ENCODE measurements around the gene ADAMTSL3. TPM values are rescaled to one million over a fixed set of nuclear protein-coding genes. Genes with fewer than 3 reads are reported as not detected.

Gene ADAMTSL3
- total and polyA plus RNA-seq, 2 of the 4 experiments (the other 2 are of a cell fraction), result under 0.01 to 0.02 TPM

DNA sequence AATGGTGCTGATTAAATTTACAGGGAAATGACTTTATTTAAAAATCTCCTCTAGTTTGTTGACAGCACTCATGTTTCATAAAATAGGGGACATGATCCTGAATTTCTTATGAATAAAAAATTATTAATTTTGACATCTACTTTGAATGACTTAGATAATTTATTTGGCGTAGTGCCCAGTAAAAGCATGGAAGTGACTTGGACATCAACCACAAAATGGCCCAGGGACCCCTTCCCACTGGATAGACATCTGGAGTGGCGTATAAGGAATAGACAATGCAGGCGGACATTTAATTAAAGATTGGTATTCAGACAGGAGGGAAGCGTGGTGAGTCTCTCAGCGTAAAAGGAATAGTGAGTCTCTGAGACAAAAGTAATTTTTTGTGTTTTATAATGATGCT, 79.8 kb downstream of the ADAMTSL3 start:
- dilution Hi-C loops (cut with HindIII; ENCODE audit: low sequenced_read_pairs, unreplicated experiment), result no loop called here
- no peak overlapping the region for H2BK5ac ChIP-seq (ENCODE audit: low read depth, low read length, poor library complexity, severe bottlenecking)
- in situ Hi-C loops (cut with MboI; ENCODE audit: low sequenced_read_pairs), result loop anchor here (10.0 kb wide), 1 partner anchor 291 kb away; no protein-coding TSS in a partner anchor
- no peak overlapping the region for H4K8ac ChIP-seq (ENCODE audit: low read depth in 2 of 2, low read length in 2 of 2)
- H3K79me1 ChIP-seq (ENCODE audit: low read depth in 1 of 2, low read length in 2 of 2), result no peaks in the 10 kb centered on the region
- no peak for TF ChIP-seq RCOR1 (IDR thresholded peaks at IDR 0.05; ENCODE audit: insufficient replicate concordance, low read length)
- TF ChIP-seq CEBPB (IDR thresholded peaks at IDR 0.05; ENCODE audit: low read depth, low read length), result no peak
- no peak for TF ChIP-seq MAZ (IDR thresholded peaks at IDR 0.05; ENCODE audit: borderline replicate concordance, low read depth, low read length)
- no peak for TF ChIP-seq MXI1 (IDR thresholded peaks at IDR 0.05; ENCODE audit: borderline replicate concordance, low read depth, low read length)
- TF ChIP-seq, protein P1, sequence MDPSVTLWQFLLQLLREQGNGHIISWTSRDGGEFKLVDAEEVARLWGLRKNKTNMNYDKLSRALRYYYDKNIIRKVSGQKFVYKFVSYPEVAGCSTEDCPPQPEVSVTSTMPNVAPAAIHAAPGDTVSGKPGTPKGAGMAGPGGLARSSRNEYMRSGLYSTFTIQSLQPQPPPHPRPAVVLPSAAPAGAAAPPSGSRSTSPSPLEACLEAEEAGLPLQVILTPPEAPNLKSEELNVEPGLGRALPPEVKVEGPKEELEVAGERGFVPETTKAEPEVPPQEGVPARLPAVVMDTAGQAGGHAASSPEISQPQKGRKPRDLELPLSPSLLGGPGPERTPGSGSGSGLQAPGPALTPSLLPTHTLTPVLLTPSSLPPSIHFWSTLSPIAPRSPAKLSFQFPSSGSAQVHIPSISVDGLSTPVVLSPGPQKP (IDR thresholded peaks at IDR 0.05; ENCODE audit: borderline replicate concordance, low read depth, low read length), result no peak
- TF ChIP-seq, protein P2, sequence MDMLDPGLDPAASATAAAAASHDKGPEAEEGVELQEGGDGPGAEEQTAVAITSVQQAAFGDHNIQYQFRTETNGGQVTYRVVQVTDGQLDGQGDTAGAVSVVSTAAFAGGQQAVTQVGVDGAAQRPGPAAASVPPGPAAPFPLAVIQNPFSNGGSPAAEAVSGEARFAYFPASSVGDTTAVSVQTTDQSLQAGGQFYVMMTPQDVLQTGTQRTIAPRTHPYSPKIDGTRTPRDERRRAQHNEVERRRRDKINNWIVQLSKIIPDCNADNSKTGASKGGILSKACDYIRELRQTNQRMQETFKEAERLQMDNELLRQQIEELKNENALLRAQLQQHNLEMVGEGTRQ (IDR thresholded peaks at IDR 0.05; ENCODE audit: low read depth, low read length), result no peak
- no peak for TF ChIP-seq RFX5 (IDR thresholded peaks at IDR 0.05; ENCODE audit: low read depth, low read length)
- no peak for TF ChIP-seq CHD1 (IDR thresholded peaks at IDR 0.05; ENCODE audit: low read depth, low read length)
- no peak for TF ChIP-seq MAFK (IDR thresholded peaks at IDR 0.05; ENCODE audit: low read depth, low read length)
- TF ChIP-seq SMC3 (IDR thresholded peaks at IDR 0.05; ENCODE audit: low read depth, low read length), result no peak
- no peak for TF ChIP-seq FOS (IDR thresholded peaks at IDR 0.05; ENCODE audit: low read depth, low read length)
- TF ChIP-seq RAD21 (IDR thresholded peaks at IDR 0.05; ENCODE audit: low read length), result no peak
- TF ChIP-seq NFE2L2 (IDR thresholded peaks at IDR 0.05; ENCODE audit: low read depth, low read length), result no peak
- TF ChIP-seq POLR2A (IDR thresholded peaks at IDR 0.05; ENCODE audit: low read depth, low read length), result no peak
- TF ChIP-seq, protein P3, sequence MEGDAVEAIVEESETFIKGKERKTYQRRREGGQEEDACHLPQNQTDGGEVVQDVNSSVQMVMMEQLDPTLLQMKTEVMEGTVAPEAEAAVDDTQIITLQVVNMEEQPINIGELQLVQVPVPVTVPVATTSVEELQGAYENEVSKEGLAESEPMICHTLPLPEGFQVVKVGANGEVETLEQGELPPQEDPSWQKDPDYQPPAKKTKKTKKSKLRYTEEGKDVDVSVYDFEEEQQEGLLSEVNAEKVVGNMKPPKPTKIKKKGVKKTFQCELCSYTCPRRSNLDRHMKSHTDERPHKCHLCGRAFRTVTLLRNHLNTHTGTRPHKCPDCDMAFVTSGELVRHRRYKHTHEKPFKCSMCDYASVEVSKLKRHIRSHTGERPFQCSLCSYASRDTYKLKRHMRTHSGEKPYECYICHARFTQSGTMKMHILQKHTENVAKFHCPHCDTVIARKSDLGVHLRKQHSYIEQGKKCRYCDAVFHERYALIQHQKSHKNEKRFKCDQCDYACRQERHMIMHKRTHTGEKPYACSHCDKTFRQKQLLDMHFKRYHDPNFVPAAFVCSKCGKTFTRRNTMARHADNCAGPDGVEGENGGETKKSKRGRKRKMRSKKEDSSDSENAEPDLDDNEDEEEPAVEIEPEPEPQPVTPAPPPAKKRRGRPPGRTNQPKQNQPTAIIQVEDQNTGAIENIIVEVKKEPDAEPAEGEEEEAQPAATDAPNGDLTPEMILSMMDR (conservative IDR thresholded peaks at IDR 0.05; ENCODE audit: low read depth, low read length), result no peak
- no peak for TF ChIP-seq BHLHE40 (IDR thresholded peaks at IDR 0.05; ENCODE audit: low read depth, low read length)
- ChIA-PET POLR2A (ENCODE audit: unreplicated experiment) (no interaction called here), CTCF (no interaction called here)
- no peak overlapping the region for H3K14ac ChIP-seq (replicated peaks; ENCODE audit: low read depth, low read length)
- no peaks in the 10 kb centered on the region for H3K4me1 ChIP-seq (ENCODE audit: control insufficient read depth, insufficient read depth, low read length)
- no peak overlapping the region for H3K4me2 ChIP-seq (ENCODE audit: low read depth, low read length)
- no CpG with 5 or more reads among the region's 5 CpGs for WGBS, 2 experiments (ENCODE audit: extremely low coverage in 2 of 2, insufficient read length in 1 of 2)
- no peak overlapping the region for H3K27ac ChIP-seq (ENCODE audit: insufficient read depth, low read length)
- H2BK20ac ChIP-seq (ENCODE audit: low read depth, low read length), result no peak overlapping the region
- intact Hi-C loops (cut with micrococcal nuclease), result loop anchor here (1.0 kb wide), 2 partner anchors 290 to 302 kb away; no protein-coding TSS in a partner anchor
- H4K20me1 ChIP-seq (ENCODE audit: insufficient read depth, low read length), result no peaks in the 10 kb centered on the region
- DNase-seq (no peak), ATAC-seq (ENCODE audit: low read depth) (no peak)
- no peaks in the 10 kb centered on the region for H3K27me3 ChIP-seq (ENCODE audit: control insufficient read depth, insufficient read depth, low read length)
- H3K9ac ChIP-seq (ENCODE audit: low read depth, low read length), result no peak overlapping the region
- no peaks in the 10 kb centered on the region for H3K36me3 ChIP-seq (ENCODE audit: control insufficient read depth, insufficient read depth, low read length)
- H2AK5ac ChIP-seq (ENCODE audit: low read depth, low read length), result no peak overlapping the region
- H3K23ac ChIP-seq (ENCODE audit: low read depth, low read length), result no peak overlapping the region
- no peak overlapping the region for H2BK15ac ChIP-seq (ENCODE audit: low read depth, low read length)
- no peak overlapping the region for H2AK9ac ChIP-seq (replicated peaks; ENCODE audit: low read depth, low read length, poor library complexity)
- no peak overlapping the region for H4K5ac ChIP-seq (ENCODE audit: low read depth, low read length)
- H3K18ac ChIP-seq (ENCODE audit: low read depth, low read length), result no peak overlapping the region
- H3K4ac ChIP-seq (ENCODE audit: low read depth, low read length), result no peak overlapping the region
- no peak overlapping the region for H3K4me3 ChIP-seq (ENCODE audit: insufficient read depth, low read depth, low read length)
- no peaks in the 10 kb centered on the region for H3K9me3 ChIP-seq (ENCODE audit: control insufficient read depth, insufficient read depth, low read length)
- no peak overlapping the region for H2AFZ ChIP-seq (replicated peaks; ENCODE audit: low read length, poor library complexity)
- H3K56ac ChIP-seq (ENCODE audit: extremely low read depth, insufficient read depth, low read length), result no peak overlapping the region
- H3K9me1 ChIP-seq (ENCODE audit: insufficient read depth, low read length), result no peaks in the 10 kb centered on the region
- H2BK120ac ChIP-seq (ENCODE audit: low read depth, low read length), result no peak overlapping the region
- no TSS peak for BruUV-seq (replicated peaks)
- no peak overlapping the region for H4K91ac ChIP-seq (ENCODE audit: insufficient read depth, low read depth, low read length)
